Aorta (tissue), 5 donors: Measurements from ENCODE around the gene KRT78. TPM values are rescaled to one million over a fixed set of nuclear protein-coding genes. Genes with fewer than 3 reads are reported as not detected.

Source experiments
- ATAC-seq: fragments of 200-7000 bp; cut with Tn5 transposase; one replicate; pipeline ENCODE4 v1.9.1; 2022; ENCODE audit warnings: moderate library complexity; ENCODE audit not compliant: low FRiP score
- DNase-seq, 2 donors: peaks; one replicate each; pipeline ENCODE4 v3.0.0-alpha.2; 2020
- H3K27ac ChIP-seq, 2 donors: one replicate each; pipeline ENCODE4 v1.5.1; 2013; ENCODE audit warnings: low read length in 2 of 2, mild to moderate bottlenecking in 2 of 2, moderate library complexity in 2 of 2, control low read depth in 1 of 2, inconsistent platforms in 1 of 2, low read depth in 1 of 2
- H3K27me3 ChIP-seq, 2 donors: one replicate each; pipeline ENCODE4 v1.6.1; 2013; ENCODE audit warnings: control low read depth in 1 of 2, low read length in 1 of 2, mild to moderate bottlenecking in 1 of 2, moderate library complexity in 1 of 2; ENCODE audit not compliant: insufficient read depth in 2 of 2, control insufficient read depth in 1 of 2
- H3K36me3 ChIP-seq, 2 donors: one replicate each; pipeline ENCODE4 v1.6.1; 2013; ENCODE audit warnings: control low read depth in 1 of 2, low read length in 1 of 2, mild to moderate bottlenecking in 1 of 2; ENCODE audit not compliant: insufficient read depth in 2 of 2, control insufficient read depth in 1 of 2
- H3K4me1 ChIP-seq, 2 donors: one replicate each; pipeline ENCODE4 v1.6.1; 2013; ENCODE audit warnings: low read length in 2 of 2, control low read depth in 1 of 2, mild to moderate bottlenecking in 1 of 2, moderate library complexity in 1 of 2; ENCODE audit not compliant: insufficient read depth in 2 of 2, control insufficient read depth in 1 of 2
- H3K4me3 ChIP-seq, 2 donors: one replicate each; pipeline ENCODE4 v1.5.1; 2013; ENCODE audit warnings: low read length in 2 of 2, control low read depth in 1 of 2, mild to moderate bottlenecking in 1 of 2
- H3K9me3 ChIP-seq: one replicate; pipeline ENCODE4 v1.6.1; 2013; ENCODE audit warnings: mild to moderate bottlenecking, low read length; ENCODE audit not compliant: control insufficient read depth
- whole genome bisulfite sequencing, 2 donors: extraction: QIAGEN DNeasy Blood & Tissue Kit; methylation state at CpG; one replicate each; pipeline ENCODE4 v1.1.7; 2013; 5-methylcytosine and 5-hydroxymethylcytosine counted together
- intact Hi-C, 2 donors: fragments of 100-400 bp; cut with DNase I; formaldehyde crosslinking; loops; one replicate each; pipeline versions ENCODE4 v1.14.2 to v1.15.0; 2022
- long read RNA-seq, 2 donors: library from polyadenylated mRNA; unstranded; transcript quantifications; one replicate each; pipeline ENCODE4 v2.0.0, GENCODE V29; 2020 to 2021
- polyA plus RNA-seq, 2 donors: library from polyadenylated mRNA; stranded (reverse); fragments of 200-250 nt; gene quantifications; one replicate each; pipeline ENCODE4 v1.2.3, GENCODE V29; 2013
- total RNA-seq, 2 donors: library from RNA; stranded (reverse); fragmentation: NEBNext Ultra II Directional; extraction: Animal tissue kit (Norgen Biotek cat#: 25700); gene quantifications; one replicate each; pipeline ENCODE4 v1.2.1, GENCODE V29; 2021
- donor health status: healthy with polysubstance abuse.
- donor health status: Bipolar disorder and iron deficiency.
- donor health status: DM: no; HTN: no; CAD: no.
- donor health status: DM: no; HTN: no; CAD: no.
- donor health status: DM: yes; HTN: yes; CAD: no.

Gene KRT78, protein sequence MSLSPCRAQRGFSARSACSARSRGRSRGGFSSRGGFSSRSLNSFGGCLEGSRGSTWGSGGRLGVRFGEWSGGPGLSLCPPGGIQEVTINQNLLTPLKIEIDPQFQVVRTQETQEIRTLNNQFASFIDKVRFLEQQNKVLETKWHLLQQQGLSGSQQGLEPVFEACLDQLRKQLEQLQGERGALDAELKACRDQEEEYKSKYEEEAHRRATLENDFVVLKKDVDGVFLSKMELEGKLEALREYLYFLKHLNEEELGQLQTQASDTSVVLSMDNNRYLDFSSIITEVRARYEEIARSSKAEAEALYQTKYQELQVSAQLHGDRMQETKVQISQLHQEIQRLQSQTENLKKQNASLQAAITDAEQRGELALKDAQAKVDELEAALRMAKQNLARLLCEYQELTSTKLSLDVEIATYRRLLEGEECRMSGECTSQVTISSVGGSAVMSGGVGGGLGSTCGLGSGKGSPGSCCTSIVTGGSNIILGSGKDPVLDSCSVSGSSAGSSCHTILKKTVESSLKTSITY
- total RNA-seq (not detected), polyA plus RNA-seq (1 to 10 TPM in 1 of 2 donors, under 1 TPM in 1; 0.10 to 2.0 TPM)
- long read RNA-seq, donor 1, result 0 reads
- long read RNA-seq, donor 2, result 0 reads

DNA sequence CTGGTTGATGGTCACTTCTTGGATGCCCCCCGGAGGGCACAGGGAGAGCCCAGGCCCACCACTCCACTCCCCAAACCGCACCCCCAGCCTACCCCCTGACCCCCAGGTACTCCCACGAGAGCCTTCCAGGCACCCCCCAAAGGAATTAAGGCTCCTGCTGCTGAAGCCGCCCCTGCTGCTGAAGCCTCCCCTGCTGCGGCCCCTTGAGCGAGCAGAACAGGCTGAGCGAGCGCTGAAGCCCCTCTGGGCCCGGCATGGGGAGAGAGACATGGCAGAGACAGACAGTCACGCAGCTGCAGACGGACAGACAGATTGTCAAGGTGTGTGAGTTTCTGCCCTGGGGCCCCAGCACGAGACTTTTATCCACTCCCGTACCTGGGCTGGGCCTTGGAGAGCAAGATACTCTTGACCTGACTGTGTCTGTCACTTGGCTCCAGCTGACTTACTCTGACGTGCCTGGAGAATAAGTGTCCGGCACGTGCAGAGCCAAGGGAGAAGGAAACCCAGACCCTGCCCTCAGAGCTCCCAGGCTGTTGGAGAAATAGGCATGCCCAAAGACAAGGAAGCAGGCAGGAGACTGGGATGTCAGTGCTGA is at the start of gene KRT78:
KRT78 (minus strand) TSS at position 334 of the 595 bp plus-strand sequence; CDS start at position 270, 64 bp downstream.
- Histone ChIP-seq H3K4me3 (no peak within 1 kb of the TSS), H3K9me3 (peaks cover 1% of the 10 kb centered on the region), H3K27me3 (no peaks in the 10 kb centered on the region), H3K27ac (no peak within 1 kb of the TSS), H3K36me3 (no peaks in the 10 kb centered on the region), H3K4me1 (no peaks in the 10 kb centered on the region)
- intact Hi-C loops, result no loop called here
- ATAC-seq (no peak), DNase-seq (peak; percentile 16 to 52)
- 89 to 91% methylated on average over 16 of the region's 16 CpGs for WGBS, 2 donors

DNA sequence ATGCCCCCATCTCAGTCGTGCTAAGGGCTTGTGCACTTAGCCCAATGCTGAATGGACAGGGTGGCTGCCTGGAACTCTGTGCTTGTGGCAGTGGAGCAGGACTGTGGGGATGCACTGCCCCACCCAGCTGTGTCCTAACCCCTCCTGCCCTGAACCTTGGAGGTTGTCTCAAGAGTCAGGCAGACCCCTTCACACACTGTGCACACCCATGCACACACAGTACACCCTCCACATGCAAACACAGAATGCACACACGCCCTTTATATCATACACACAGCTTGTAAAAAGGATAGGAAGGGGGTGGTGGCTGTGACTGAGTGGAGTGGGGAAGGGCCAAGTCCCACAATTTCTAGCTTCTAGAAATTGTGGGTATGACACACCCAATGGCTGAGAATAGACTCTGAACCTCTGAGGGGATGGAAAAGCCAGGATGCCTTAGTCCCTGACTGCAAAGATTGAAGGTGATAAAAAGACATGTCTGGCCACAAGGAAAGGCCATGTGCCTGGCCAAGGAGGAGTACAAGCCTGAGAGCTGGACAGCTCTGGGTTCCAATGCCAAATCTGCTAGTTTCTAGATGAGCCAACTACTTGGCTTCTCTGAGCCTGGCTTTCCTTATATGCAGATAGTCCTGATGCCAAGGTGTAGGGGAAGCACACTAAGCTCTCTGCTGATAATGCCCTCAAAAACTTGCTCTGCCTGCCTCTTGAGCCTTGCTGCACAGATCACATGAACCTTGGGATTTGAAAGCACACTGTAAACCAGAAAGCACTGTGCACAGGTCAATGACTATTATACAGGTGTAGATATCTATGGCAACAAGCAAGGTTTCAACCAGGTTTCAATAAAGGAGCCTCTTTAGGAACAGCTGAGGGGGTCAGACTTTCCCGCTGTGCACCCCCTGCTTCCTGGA is 47.7 kb upstream of the KRT78 start:
- intact Hi-C loops, result no loop called here
- H3K27ac ChIP-seq, result no peak overlapping the region
- H3K27me3 ChIP-seq, result no peaks in the 10 kb centered on the region
- 70 to 74% methylated on average over 3 of the region's 3 CpGs for WGBS, 2 donors
- H3K9me3 ChIP-seq, result no peaks in the 10 kb centered on the region
- DNase-seq (no peak), ATAC-seq (peak; percentile 26)
- H3K4me1 ChIP-seq, result no peaks in the 10 kb centered on the region
- no peak overlapping the region for H3K4me3 ChIP-seq
- peaks cover 0 to 3% of the 10 kb centered on the region in 2 donors for H3K36me3 ChIP-seq

DNA sequence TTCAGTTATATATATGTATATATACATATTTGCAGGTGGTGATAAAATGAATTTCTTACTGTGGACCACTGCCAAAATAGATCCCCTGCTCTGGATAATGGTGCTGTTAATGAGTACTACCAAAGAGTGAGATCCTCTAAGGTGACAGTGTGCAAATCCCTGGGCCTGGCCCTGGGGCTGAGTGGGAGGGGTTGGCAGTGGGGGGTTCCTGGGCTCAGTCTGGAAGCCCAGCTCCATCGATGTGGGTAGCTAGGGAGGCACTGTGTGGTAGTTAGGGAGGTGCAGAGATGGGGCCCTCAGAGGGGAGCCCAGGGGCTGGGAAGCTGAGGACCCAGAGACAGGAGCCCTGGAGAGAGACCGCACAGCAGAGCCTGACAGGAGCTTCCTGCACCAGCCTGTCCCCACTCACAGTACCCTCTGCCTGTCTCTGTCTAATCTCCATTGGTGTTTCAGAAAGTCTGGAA is 47.0 kb upstream of the KRT78 start:
- Histone ChIP-seq H3K4me1 (no peaks in the 10 kb centered on the region), H3K4me3 (no peak overlapping the region), H3K27ac (no peak overlapping the region), H3K27me3 (no peaks in the 10 kb centered on the region), H3K36me3 (peaks cover 0 to 3% of the 10 kb centered on the region in 2 donors), H3K9me3 (no peaks in the 10 kb centered on the region)
- intact Hi-C loops, result no loop called here
- WGBS, 2 donors, result 53 to 58% methylated on average over 2 of the region's 2 CpGs
- peak; percentile 49 for ATAC-seq
- no peak for DNase-seq

DNA sequence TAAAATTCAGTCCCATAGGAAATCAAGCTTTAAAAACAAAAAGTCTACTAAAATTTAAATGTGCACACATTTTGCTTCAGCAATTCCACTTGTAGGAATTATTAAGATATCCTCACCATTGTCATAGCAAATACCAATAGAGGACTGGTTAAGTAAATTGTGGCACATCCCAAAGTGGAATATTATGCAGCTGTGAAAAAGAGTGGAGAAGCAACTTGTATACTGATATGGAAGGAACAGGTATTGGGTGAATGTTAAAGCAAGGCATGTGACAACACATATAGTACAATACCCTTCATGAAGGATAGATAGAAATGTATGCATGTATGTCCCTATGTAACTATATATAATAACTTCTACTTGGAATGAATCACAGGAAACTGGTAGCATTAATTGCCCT is 44.2 kb upstream of the KRT78 start:
- intact Hi-C loops, result no loop called here
- Histone ChIP-seq H3K4me3 (no peak overlapping the region), H3K27me3 (no peaks in the 10 kb centered on the region), H3K9me3 (no peaks in the 10 kb centered on the region), H3K27ac (no peak overlapping the region), H3K4me1 (no peaks in the 10 kb centered on the region), H3K36me3 (no peaks in the 10 kb centered on the region)
- no peak for DNase-seq
- no peak for ATAC-seq

DNA sequence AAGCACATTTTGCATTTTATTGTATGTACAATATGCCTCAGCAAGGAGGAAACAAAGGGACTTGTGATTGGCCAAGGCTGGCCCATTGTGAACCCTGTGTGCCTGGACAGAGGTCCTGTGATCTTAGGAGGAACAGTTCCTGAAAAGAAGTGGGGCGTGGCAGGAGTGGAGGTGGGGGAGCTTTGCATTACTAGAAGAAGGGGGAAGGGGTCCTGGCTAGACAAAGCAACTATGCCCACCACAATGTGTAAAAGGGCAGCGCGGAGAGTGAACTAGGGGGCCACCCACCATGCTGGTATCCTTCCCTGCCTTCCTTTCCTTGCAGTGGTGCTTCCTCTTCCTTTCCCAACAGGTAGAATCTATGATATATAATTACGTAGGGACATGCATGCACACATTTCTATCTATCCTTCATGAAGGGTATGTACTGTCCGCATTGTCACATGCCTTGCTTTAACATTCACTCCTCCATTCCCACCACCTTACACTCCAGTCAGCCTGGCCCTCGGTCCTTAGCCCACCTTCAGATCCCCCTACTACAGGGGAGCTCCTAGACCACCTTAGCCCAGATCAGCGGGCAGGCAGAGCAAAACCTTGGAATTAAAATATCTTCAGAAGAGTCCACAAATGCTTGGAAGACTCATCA is 43.5 kb upstream of the KRT78 start:
- Histone ChIP-seq H3K9me3 (no peaks in the 10 kb centered on the region), H3K4me3 (no peak overlapping the region), H3K27me3 (no peaks in the 10 kb centered on the region), H3K27ac (no peak overlapping the region), H3K4me1 (no peaks in the 10 kb centered on the region), H3K36me3 (no peaks in the 10 kb centered on the region)
- 85 to 87% methylated on average over 7 of the region's 7 CpGs for WGBS, 2 donors
- ATAC-seq, result no peak
- no peak for DNase-seq
- intact Hi-C loops, result no loop called here

DNA sequence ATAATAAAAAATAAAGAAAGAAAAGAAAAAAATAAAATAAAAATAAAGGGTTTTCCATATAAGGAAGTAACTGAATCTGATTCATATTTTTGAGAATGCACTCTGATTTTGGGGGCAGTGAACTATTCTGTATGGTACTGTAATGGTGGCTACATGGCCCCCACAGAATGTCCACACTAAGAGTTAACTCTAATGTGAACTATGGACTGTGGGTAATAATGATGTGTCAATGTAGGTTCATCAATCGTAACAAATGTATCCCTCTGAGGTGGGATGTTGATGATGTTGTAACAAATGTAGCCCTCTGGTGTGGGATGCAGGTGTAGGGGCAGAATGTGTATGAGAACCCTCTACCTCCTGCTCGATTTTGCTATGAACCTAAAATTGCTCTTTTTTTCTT is 42.2 kb upstream of the KRT78 start:
- ATAC-seq, result no peak
- Histone ChIP-seq H3K27ac (no peak overlapping the region), H3K9me3 (no peaks in the 10 kb centered on the region), H3K4me1 (no peaks in the 10 kb centered on the region), H3K36me3 (no peaks in the 10 kb centered on the region), H3K4me3 (no peak overlapping the region), H3K27me3 (no peaks in the 10 kb centered on the region)
- DNase-seq, result no peak
- 67 to 78% methylated on average over 2 of the region's 2 CpGs for WGBS, 2 donors
- intact Hi-C loops, result no loop called here

DNA sequence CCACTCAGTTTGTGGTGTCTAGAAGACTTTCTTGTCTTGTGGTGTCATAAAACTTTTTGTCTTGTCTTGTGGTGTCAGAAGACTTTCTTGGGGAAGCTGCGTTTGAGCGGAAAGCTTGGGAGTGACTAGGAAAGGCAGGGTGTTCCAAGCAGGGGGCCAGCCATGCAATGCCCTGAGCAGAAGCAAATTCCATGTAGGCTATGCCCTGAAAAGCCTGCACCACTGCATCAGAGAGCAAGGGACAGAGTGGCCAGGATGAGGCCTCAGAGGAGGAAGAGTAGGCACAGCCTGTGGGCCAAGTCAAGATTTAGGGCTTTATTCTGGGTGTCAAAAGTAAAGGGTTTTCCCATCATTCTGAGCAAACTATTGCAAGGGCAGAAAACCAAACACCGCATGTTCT is 41.6 kb upstream of the KRT78 start:
- no peak for DNase-seq
- WGBS, 2 donors, result 93 to 96% methylated on average over 3 of the region's 3 CpGs
- no peak for ATAC-seq
- Histone ChIP-seq H3K9me3 (no peaks in the 10 kb centered on the region), H3K4me1 (no peaks in the 10 kb centered on the region), H3K27me3 (no peaks in the 10 kb centered on the region), H3K36me3 (no peaks in the 10 kb centered on the region), H3K27ac (no peak overlapping the region), H3K4me3 (no peak overlapping the region)
- intact Hi-C loops, result no loop called here
